H1 (cell line): ENCODE measurements around the gene HOXB7. TPM values are rescaled to one million over a fixed set of nuclear protein-coding genes. Genes with fewer than 3 reads are reported as not detected.

ENCODE experiments used
- SUZ12 ChIP-seq: fragments of 200-600 bp; sonication (generic); IDR thresholded peaks from 2 replicates; pipeline ENCODE4 v1.6.1; 2012; ENCODE audit warnings: mild to moderate bottlenecking, inconsistent platforms, low read length, moderate library complexity, mixed read lengths
- TCF12 ChIP-seq: IDR thresholded peaks from 2 replicates; pipeline ENCODE4 v1.6.1; 2011; ENCODE audit warnings: low read depth, mild to moderate bottlenecking, low read length
- microRNA counts: library from miRNA; unstranded; fragments of <30 nt; microRNA quantifications from one replicate; lab custom pipeline; 2015
- microRNA-seq, 2 experiments: library from miRNA; unstranded; fragments of <30 nt; microRNA quantifications; one replicate each; pipeline versions ENCODE4 to v1.2.0, GENCODE V29; 2016 to 2020; ENCODE audit warnings: borderline microRNAs expressed in 2 of 2, borderline number of aligned reads in 2 of 2, borderline replicate concordance in 1 of 2
- polyA plus RNA-seq, 7 experiments: library from polyadenylated mRNA; depleted of rRNA in 3 of 7; stranded (reverse) in 5 of 7; unstranded in 2 of 7; fragments of >200 nt in 5 of 7; fragments of 200-250 nt in 2 of 7; gene quantifications; 1 replicate in 5 of 7; 2 replicates in 1 of 7; 4 replicates in 1 of 7; pipeline versions ENCODE4 v1.2.1 to v1.2.3, GENCODE V29; 2011 to 2013; ENCODE audit warnings: missing spikeins in 2 of 7, mixed read lengths in 2 of 7
- small RNA-seq: library from polyadenylated mRNA; stranded (forward); fragments of <200 nt; extraction: miRNeasy Mini kit (QIAGEN cat#:217004); gene quantifications from one replicate; pipeline ENCODE3, GENCODE V24; 2013; ENCODE audit not compliant: insufficient read depth
- total RNA-seq: library from RNA; stranded (reverse); fragmentation: NEBNext Ultra II Directional; extraction: Animal tissue kit (Norgen Biotek cat#: 25700); gene quantifications from 2 replicates; pipeline ENCODE4 v1.2.1, GENCODE V29; 2021

Gene HOXB7
- total and polyA plus RNA-seq, 2 of the 8 experiments (the other 6 are each of a cell fraction or from before 2014, with no cell fraction given) = not detected

GRCh38 chr17:48558057-48558830 is 52.6 kb downstream of the HOXB7 start (continued):
- TF ChIP-seq TCF12 = no peak
- peak; percentile 5; the same call in 1 of the 2 replicates for TF ChIP-seq SUZ12
- TF ChIP-seq, all 59 proteins: peak for 3

MicroRNAs encoded within 50 kb of the gene (microRNA counts, 767-probe panel; counts per million panel counts)
- 879 counts per million, percentile 95 among the panel's probes with 10 or more counts for microRNA hsa-miR-10a-5p (lab: Ali Mortazavi, UCI)

Small RNA genes within 50 kb of the gene (microRNA-seq; reads per million reads assigned to microRNA genes)
- 0 reads per million in 2 experiments for gene MIR196A1

Small RNA genes within 50 kb of the gene (small RNA-seq; reads per million reads assigned to genes)
- gene MIR196A1 = not detected

Other genes with a start within 250 kb of the HOXB7 start
- gene SKAP1, start 180.8 kb downstream of the HOXB7 start, total RNA-seq = not detected in 2 replicates
- gene SKAP1, start 180.8 kb downstream of the HOXB7 start, polyA plus RNA-seq (2011; rRNA removed) = not detected in 2 replicates
- gene HOXB1, start 80.0 kb downstream of the HOXB7 start, total RNA-seq = not detected in 2 replicates
- gene HOXB1, start 80.0 kb downstream of the HOXB7 start, polyA plus RNA-seq (2011; rRNA removed) = not detected in 2 replicates
- not detected in 2 replicates for gene HOXB2, start 65.9 kb downstream of the HOXB7 start, total RNA-seq
- gene HOXB2, start 65.9 kb downstream of the HOXB7 start, polyA plus RNA-seq (2011; rRNA removed) = not detected in 2 replicates
- not detected in 2 replicates for gene HOXB4, start 32.7 kb downstream of the HOXB7 start, total RNA-seq
- gene HOXB4, start 32.7 kb downstream of the HOXB7 start, polyA plus RNA-seq (2011; rRNA removed) = not detected in 2 replicates
- not detected in 2 replicates for gene HOXB3, start 20.8 kb downstream of the HOXB7 start, total RNA-seq
- gene HOXB3, start 20.8 kb downstream of the HOXB7 start, polyA plus RNA-seq (2011; rRNA removed) = not detected in 2 replicates
- gene HOXB5, start 17.2 kb downstream of the HOXB7 start, total RNA-seq = not detected in 2 replicates
- not detected in 2 replicates for gene HOXB5, start 17.2 kb downstream of the HOXB7 start, polyA plus RNA-seq (2011; rRNA removed)
- gene HOXB6, start 6.0 kb downstream of the HOXB7 start, total RNA-seq = not detected in 2 replicates
- not detected in 2 replicates for gene HOXB6, start 6.0 kb downstream of the HOXB7 start, polyA plus RNA-seq (2011; rRNA removed)
- gene HOXB8, start 4.3 kb upstream of the HOXB7 start, total RNA-seq = not detected in 2 replicates
- not detected in 2 replicates for gene HOXB8, start 4.3 kb upstream of the HOXB7 start, polyA plus RNA-seq (2011; rRNA removed)
- gene HOXB9, start 15.3 kb upstream of the HOXB7 start, total RNA-seq = not detected in 2 replicates
- not detected in 2 replicates for gene HOXB9, start 15.3 kb upstream of the HOXB7 start, polyA plus RNA-seq (2011; rRNA removed)
- gene PRAC1, start 111.5 kb upstream of the HOXB7 start, total RNA-seq = not detected in 2 replicates
- gene PRAC1, start 111.5 kb upstream of the HOXB7 start, polyA plus RNA-seq (2011; rRNA removed) = not detected in 2 replicates
- not detected in 2 replicates for gene PRAC2, start 112.2 kb upstream of the HOXB7 start, total RNA-seq
- gene PRAC2, start 112.2 kb upstream of the HOXB7 start, polyA plus RNA-seq (2011; rRNA removed) = not detected in 2 replicates
- gene HOXB13, start 117.7 kb upstream of the HOXB7 start, total RNA-seq = not detected in 2 replicates
- not detected in 2 replicates for gene HOXB13, start 117.7 kb upstream of the HOXB7 start, polyA plus RNA-seq (2011; rRNA removed)
- 2.6 and 2.7 TPM in 2 replicates for gene TTLL6, start 206.2 kb upstream of the HOXB7 start, total RNA-seq
- 4.3 and 5.0 TPM in 2 replicates for gene TTLL6, start 206.2 kb upstream of the HOXB7 start, polyA plus RNA-seq (2011; rRNA removed)
- 27.7 and 31.8 TPM in 2 replicates for gene CALCOCO2, start 220.0 kb upstream of the HOXB7 start, total RNA-seq
- gene CALCOCO2, start 220.0 kb upstream of the HOXB7 start, polyA plus RNA-seq (2011; rRNA removed) = 9.5 and 12.1 TPM in 2 replicates